Suprapubic skin (tissue), 4 donors: ENCODE measurements around the gene TGFBR1. TPM values are rescaled to one million over a fixed set of nuclear protein-coding genes. Genes with fewer than 3 reads are reported as not detected.
"Not testable (repeated sequence)": the region's sequence is repeated elsewhere in the genome, so short reads cannot be mapped to it uniquely, and the experiment has no call there.

Source experiments
- DNase-seq, 2 donors: peaks; one replicate each; pipeline ENCODE4 v3.0.0-alpha.2; 2019; ENCODE audit warnings: low spot score in 2 of 2
- H3K27ac ChIP-seq: fragments of 200-600 bp; sonication (generic); one replicate; pipeline ENCODE4 v1.5.1; 2019
- H3K27me3 ChIP-seq: fragments of 200-600 bp; sonication (generic); one replicate; pipeline ENCODE4 v1.5.1; 2019
- H3K36me3 ChIP-seq: fragments of 200-600 bp; sonication (generic); one replicate; pipeline ENCODE4 v1.5.1; 2019
- H3K4me1 ChIP-seq: fragments of 200-600 bp; sonication (generic); one replicate; pipeline ENCODE4 v1.5.1; 2019
- H3K4me3 ChIP-seq: fragments of 200-600 bp; sonication (generic); one replicate; pipeline ENCODE4 v1.5.1; 2019; ENCODE audit warnings: mild to moderate bottlenecking
- H3K9me3 ChIP-seq: fragments of 200-600 bp; sonication (generic); one replicate; pipeline ENCODE4 v1.5.1; 2019
- CTCF ChIP-seq, 2 donors: fragments of 200-600 bp in 1 of 2; fragments of 450-650 bp in 1 of 2; sonication (generic) in 1 of 2; IDR thresholded peaks; one replicate each; pipeline ENCODE4 v1.5.1; 2016 to 2019; ENCODE audit warnings: antibody characterized with exemption in 2 of 2, mild to moderate bottlenecking in 1 of 2, moderate library complexity in 1 of 2
- EP300 ChIP-seq: sonication (generic); formaldehyde crosslinking; IDR thresholded peaks from one replicate; pipeline ENCODE4 v1.6.1; 2017; ENCODE audit warnings: antibody characterized with exemption
- POLR2A ChIP-seq, 2 donors: fragments of 450-650 bp; IDR thresholded peaks; one replicate each; pipeline ENCODE4 v1.6.1; 2017; ENCODE audit warnings: antibody characterized with exemption in 2 of 2, mild to moderate bottlenecking in 2 of 2, moderate library complexity in 2 of 2
- POLR2AphosphoS5 ChIP-seq, 3 donors: sonication (generic); formaldehyde crosslinking; IDR thresholded peaks; one replicate each; pipeline ENCODE4 v1.6.1; 2017; ENCODE audit warnings: antibody characterized with exemption in 3 of 3
- WGBS: methylation state at CpG from one replicate; pipeline ENCODE4 v1.1.5; 2018; 5-methylcytosine and 5-hydroxymethylcytosine counted together
- total RNA-seq, 4 donors: library from RNA; depleted of rRNA; stranded (reverse); fragments of >200 nt; gene quantifications; one replicate each; pipeline ENCODE4 v1.1.0, GENCODE V29; 2016

The TGFBR1 gene
- total RNA-seq, 4 donors from 2014 or later, result 11.3 to 19.8 (median 14.7) TPM

- DNase-seq, result no peak
- WGBS, result 80% methylated on average over 8 of the region's 8 CpGs
Observed at GRCh38 chr9:99189887-99190596, 85.1 kb downstream of the TGFBR1 start.

GRCh38 chr9:99190597-99191283 lies 85.8 kb downstream of the TGFBR1 start:
- H3K9me3 ChIP-seq, result no peaks in the 10 kb centered on the region
- DNase-seq, result no peak
- H3K27me3 ChIP-seq, result peaks cover 3% of the 10 kb centered on the region
- no peak overlapping the region for H3K27ac ChIP-seq
- H3K4me3 ChIP-seq, result no peak overlapping the region
- WGBS, result 100% methylated on average over 3 of the region's 3 CpGs
- no peaks in the 10 kb centered on the region for H3K4me1 ChIP-seq
- no peak for TF ChIP-seq EP300
- TF ChIP-seq CTCF (IDR thresholded peaks at IDR 0.05), result no peak
- TF ChIP-seq POLR2AphosphoS5 (IDR thresholded peaks at IDR 0.05), result no peak
- TF ChIP-seq POLR2A (IDR thresholded peaks at IDR 0.05), result no peak
- H3K36me3 ChIP-seq, result no peaks in the 10 kb centered on the region

More at GRCh38 chr9:99189887-99190596, 85.1 kb downstream of the TGFBR1 start:
- no peak overlapping the region for H3K4me3 ChIP-seq
- peaks cover 3% of the 10 kb centered on the region for H3K27me3 ChIP-seq
- no peaks in the 10 kb centered on the region for H3K36me3 ChIP-seq
- H3K4me1 ChIP-seq, result peaks cover 1% of the 10 kb centered on the region
- no peak for TF ChIP-seq POLR2AphosphoS5 (IDR thresholded peaks at IDR 0.05)
- TF ChIP-seq POLR2A (IDR thresholded peaks at IDR 0.05), result no peak
- no peak for TF ChIP-seq CTCF (IDR thresholded peaks at IDR 0.05)
- TF ChIP-seq EP300, result no peak
- H3K9me3 ChIP-seq, result no peaks in the 10 kb centered on the region
- H3K27ac ChIP-seq, result no peak overlapping the region

- 70% methylated on average over 5 of the region's 5 CpGs for WGBS
Observed at GRCh38 chr9:99192786-99193465, 88.0 kb downstream of the TGFBR1 start.

GRCh38 chr9:99193466-99193821 lies 88.5 kb downstream of the TGFBR1 start:
- Histone ChIP-seq H3K9me3 (no peaks in the 10 kb centered on the region), H3K4me3 (no peak overlapping the region), H3K27me3 (peaks cover 1% of the 10 kb centered on the region), H3K4me1 (no peaks in the 10 kb centered on the region), H3K36me3 (no peaks in the 10 kb centered on the region), H3K27ac (no peak overlapping the region)
- 68% methylated on average over 2 of the region's 2 CpGs for WGBS
- TF ChIP-seq CTCF (IDR thresholded peaks at IDR 0.05) (no peak), EP300 (no peak), POLR2A (IDR thresholded peaks at IDR 0.05) (no peak), POLR2AphosphoS5 (IDR thresholded peaks at IDR 0.05) (no peak)
- DNase-seq, result no peak

More at GRCh38 chr9:99192786-99193465, 88.0 kb downstream of the TGFBR1 start:
- TF ChIP-seq POLR2A (IDR thresholded peaks at IDR 0.05) (no peak), EP300 (no peak), POLR2AphosphoS5 (IDR thresholded peaks at IDR 0.05) (no peak), CTCF (IDR thresholded peaks at IDR 0.05) (no peak)
- no peak overlapping the region for H3K4me3 ChIP-seq
- peaks cover 3% of the 10 kb centered on the region for H3K27me3 ChIP-seq
- DNase-seq, result no peak
- H3K9me3 ChIP-seq, result no peaks in the 10 kb centered on the region
- no peak overlapping the region for H3K27ac ChIP-seq
- H3K36me3 ChIP-seq, result no peaks in the 10 kb centered on the region
- H3K4me1 ChIP-seq, result no peaks in the 10 kb centered on the region

GRCh38 chr9:99196484-99196883 lies 91.6 kb downstream of the TGFBR1 start:
- H3K9me3 ChIP-seq, H3K27me3 ChIP-seq, DNase-seq, H3K4me1 ChIP-seq, H3K27ac ChIP-seq, H3K4me3 ChIP-seq, H3K36me3 ChIP-seq: not testable (repeated sequence)
- WGBS, result 75% methylated on average over 5 of the region's 5 CpGs
